HG03354 (cell line): ENCODE measurements around the gene ENOSF1.
"Not testable (repeated sequence)": the region's sequence is repeated elsewhere in the genome, so short reads cannot be mapped to it uniquely, and the experiment has no call there.

ENCODE experiments used
- ATAC-seq: cut with Tn5 transposase; IDR thresholded peaks from one replicate; pipeline ENCODE4 v1.9.1; 2021; ENCODE audit warnings: mild to moderate bottlenecking; ENCODE audit not compliant: unreplicated experiment, poor library complexity, severe bottlenecking

Gene ENOSF1

GRCh38 chr18:712401-713134, at the start of gene ENOSF1:
ENOSF1 (minus strand) TSS chr18:712630; CDS start chr18:712587, 43 bp downstream.
- ATAC-seq: peak; percentile 88

GRCh38 chr18:759864-760263, 47.4 kb upstream of the ENOSF1 start:
- ATAC-seq: not testable (repeated sequence)

- ATAC-seq: no peak
These were observed 43.1 kb upstream of the ENOSF1 start for GRCh38 chr18:755506-755905.

- ATAC-seq: no peak
These were observed 42.2 kb upstream of the ENOSF1 start for GRCh38 chr18:754656-755055.

GRCh38 chr18:750456-750855, 38.0 kb upstream of the ENOSF1 start:
- ATAC-seq: no peak

GRCh38 chr18:744832-745597, 32.6 kb upstream of the ENOSF1 start:
- no peak for ATAC-seq

- ATAC-seq: peak; percentile 94
These were observed 29.6 kb upstream of the ENOSF1 start for GRCh38 chr18:741931-742512.

- no peak for ATAC-seq
These were observed 19.9 kb upstream of the ENOSF1 start for GRCh38 chr18:732371-732770.

GRCh38 chr18:731185-731584, 18.8 kb upstream of the ENOSF1 start:
- no peak for ATAC-seq

GRCh38 chr18:730692-731091, 18.3 kb upstream of the ENOSF1 start:
- no peak for ATAC-seq

GRCh38 chr18:730120-730519, 17.7 kb upstream of the ENOSF1 start:
- not testable (repeated sequence) for ATAC-seq

- ATAC-seq: no peak
These were observed 13.2 kb upstream of the ENOSF1 start for GRCh38 chr18:725646-726045.

- ATAC-seq: no peak
These were observed 11.2 kb upstream of the ENOSF1 start for GRCh38 chr18:723541-724080.

GRCh38 chr18:717003-717402, 4.6 kb upstream of the ENOSF1 start:
- no peak for ATAC-seq

GRCh38 chr18:715626-716025, 3.2 kb upstream of the ENOSF1 start:
- ATAC-seq: no peak

GRCh38 chr18:713135-713490, 683 bp upstream of the ENOSF1 start:
- no peak for ATAC-seq

- ATAC-seq: peak; percentile 73
These were observed 601 bp downstream of the ENOSF1 start for GRCh38 chr18:711657-712400.

GRCh38 chr18:711310-711656, 1.1 kb downstream of the ENOSF1 start:
- ATAC-seq: no peak

GRCh38 chr18:710418-711300, 1.8 kb downstream of the ENOSF1 start:
- ATAC-seq: no peak
